PC-3 (cell line): Measurements from ENCODE around the gene BAMBI.
A peak's percentile ranks its signal among the peaks of the same experiment; 100 is the strongest.

ENCODE experiments used
- CTCF ChIP-seq: fragments of 300-600 bp; sonication (generic); conservative IDR thresholded peaks from 2 replicates; pipeline ENCODE4 v1.5.1; 2017; ENCODE audit warnings: antibody characterized with exemption, low read depth, mild to moderate bottlenecking, low read length
- EZH2 ChIP-seq: fragments of 300-600 bp; sonication (generic); IDR thresholded peaks from one replicate; pipeline ENCODE4 v1.6.1; 2017; ENCODE audit warnings: antibody characterized with exemption, mild to moderate bottlenecking, low read length; ENCODE audit not compliant: unreplicated experiment
- EZH2phosphoT487 ChIP-seq: fragments of 300-600 bp; sonication (generic); IDR thresholded peaks from 2 replicates; pipeline ENCODE4 v1.6.1; 2018; ENCODE audit warnings: mild to moderate bottlenecking, antibody characterized with exemption, low read length, borderline replicate concordance

- TF ChIP-seq CTCF (peak; percentile 91), EZH2phosphoT487 (no peak), EZH2 (no peak)
Measured at GRCh38 chr10:28663576-28664368, 13.5 kb upstream of the BAMBI start.
